H1 (cell line): ENCODE results near the gene MED16. TPM values are rescaled to one million over a fixed set of nuclear protein-coding genes. Genes with fewer than 3 reads are reported as not detected.

ENCODE experiments used
- CTCF ChIA-PET: fragments of 300-600 bp; sonication (Branson Sonifier 250); formaldehyde crosslinking; loops from one replicate; lab custom pipeline; 2021; ENCODE audit not compliant: partially characterized antibody; lab: Charles Lee
- POLR2A ChIA-PET: fragments of 300-600 bp; sonication (Branson Sonifier 250); formaldehyde crosslinking; loops from one replicate; lab custom pipeline; 2021; ENCODE audit warnings: inconsistent platforms; ENCODE audit not compliant: partially characterized antibody; lab: Charles Lee
- DNase-seq, 2 experiments: peaks; one replicate each; pipeline versions ENCODE4 v3.0.0 to v3.0.0-alpha.2; 2010 to 2022; ENCODE audit warnings: low spot score in 2 of 2, low read depth in 1 of 2, mixed read lengths in 1 of 2
- FAIRE-seq: peaks from 2 replicates; lab custom pipeline; 2011; peaks lifted over from hg19 to GRCh38; lab: Jason Lieb, UNC
- H2AFZ ChIP-seq: 2 replicates; pipeline ENCODE4 v1.8.1; 2012; ENCODE audit warnings: low read length, inconsistent platforms
- H2AK5ac ChIP-seq: 2 replicates; pipeline ENCODE4 v1.6.1; 2013; ENCODE audit warnings: low read depth, low read length
- H2BK120ac ChIP-seq: replicated peaks from 2 replicates; pipeline ENCODE3; 2013; ENCODE audit warnings: low read depth, low read length, inconsistent platforms
- H2BK12ac ChIP-seq: 2 replicates; pipeline ENCODE4 v1.6.1; 2013; ENCODE audit warnings: low read depth, low read length
- H2BK15ac ChIP-seq: 2 replicates; pipeline ENCODE4 v1.6.1; 2013; ENCODE audit warnings: low read length
- H2BK20ac ChIP-seq: 2 replicates; pipeline ENCODE4 v1.6.1; 2013; ENCODE audit warnings: low read length
- H2BK5ac ChIP-seq: 2 replicates; pipeline ENCODE4 v1.6.1; 2013; ENCODE audit warnings: low read depth, low read length
- H3K14ac ChIP-seq: 2 replicates; pipeline ENCODE4 v1.6.1; 2013; ENCODE audit warnings: inconsistent platforms; ENCODE audit not compliant: insufficient read length
- H3K18ac ChIP-seq: 2 replicates; pipeline ENCODE4 v1.6.1; 2013; ENCODE audit warnings: low read length; ENCODE audit errors: extremely low read depth
- H3K23ac ChIP-seq: 2 replicates; pipeline ENCODE4 v1.6.1; 2013; ENCODE audit warnings: inconsistent platforms; ENCODE audit not compliant: insufficient read length
- H3K23me2 ChIP-seq: 2 replicates; pipeline ENCODE4 v1.6.1; 2013; ENCODE audit warnings: low read depth, low read length
- H3K27ac ChIP-seq: 2 replicates; pipeline ENCODE4 v1.6.1; 2011; ENCODE audit warnings: low read depth, low read length, inconsistent platforms
- H3K27me3 ChIP-seq, 4 experiments: replicated peaks in 1 of 4; 1 replicate in 1 of 4; 2 replicates in 3 of 4; pipeline versions ENCODE4 v1.6.1 to v1.8.1; 2011 to 2013; ENCODE audit warnings: low read length in 3 of 4, mild to moderate bottlenecking in 3 of 4, inconsistent platforms in 2 of 4, mixed read lengths in 2 of 4, moderate library complexity in 1 of 4; ENCODE audit not compliant: control insufficient read depth in 3 of 4, insufficient read depth in 3 of 4; ENCODE audit errors: extremely low read depth in 1 of 4
- H3K36me3 ChIP-seq, 4 experiments: 2 replicates each; pipeline versions ENCODE4 v1.6.1 to v1.8.1; 2011 to 2013; ENCODE audit warnings: mild to moderate bottlenecking in 4 of 4, low read length in 3 of 4, moderate library complexity in 2 of 4, control low read depth in 1 of 4, inconsistent platforms in 1 of 4; ENCODE audit not compliant: insufficient read depth in 4 of 4, control insufficient read depth in 2 of 4
- H3K4ac ChIP-seq: replicated peaks from 2 replicates; pipeline ENCODE3; 2013; ENCODE audit warnings: low read length, low read depth, mixed read lengths, inconsistent platforms; ENCODE audit not compliant: insufficient read length
- H3K4me1 ChIP-seq, 4 experiments: replicated peaks in 1 of 4; 1 replicate in 1 of 4; 2 replicates in 3 of 4; pipeline versions ENCODE4 v1.6.1 to v1.8.1; 2011 to 2013; ENCODE audit warnings: low read length in 3 of 4, inconsistent platforms in 2 of 4, mixed read lengths in 1 of 4; ENCODE audit not compliant: insufficient read depth in 4 of 4, control insufficient read depth in 3 of 4
- H3K4me2 ChIP-seq, 2 experiments: 2 replicates each; pipeline versions ENCODE4 v1.6.1 to v1.8.1; 2011 to 2013; ENCODE audit warnings: low read depth in 2 of 2, low read length in 2 of 2, control low read depth in 1 of 2, inconsistent platforms in 1 of 2, mild to moderate bottlenecking in 1 of 2; ENCODE audit not compliant: insufficient read depth in 1 of 2
- H3K4me3 ChIP-seq, 4 experiments: fragments of 200-600, 300-600 bp in 1 of 4; sonication (generic), shearing (Covaris generic), sonication (Bioruptor Twin) in 1 of 4; 2 replicates each; pipeline versions ENCODE4 v1.5.1 to v1.8.1; 2011 to 2016; ENCODE audit warnings: low read length in 4 of 4, low read depth in 3 of 4, control low read depth in 2 of 4, inconsistent platforms in 2 of 4, mild to moderate bottlenecking in 2 of 4, mixed read lengths in 1 of 4, moderate library complexity in 1 of 4; ENCODE audit not compliant: insufficient read depth in 2 of 4; ENCODE audit errors: extremely low read depth in 1 of 4
- H3K56ac ChIP-seq: replicated peaks from 2 replicates; pipeline ENCODE3; 2013; ENCODE audit warnings: low read depth, mild to moderate bottlenecking, mixed read lengths, low read length, inconsistent platforms; ENCODE audit not compliant: insufficient read length
- H3K79me1 ChIP-seq: 2 replicates; pipeline ENCODE4 v1.6.1; 2013; ENCODE audit warnings: low read depth, low read length, control low read depth
- H3K79me2 ChIP-seq, 2 experiments: 2 replicates each; pipeline versions ENCODE4 v1.6.1 to v1.8.1; 2012 to 2013; ENCODE audit warnings: low read length in 2 of 2, mild to moderate bottlenecking in 2 of 2, inconsistent platforms in 1 of 2; ENCODE audit not compliant: insufficient read depth in 2 of 2, control insufficient read depth in 1 of 2
- H3K9ac ChIP-seq, 4 experiments: replicated peaks in 1 of 4; 1 replicate in 1 of 4; 2 replicates in 3 of 4; pipeline versions ENCODE4 v1.6.1 to v1.8.1; 2011 to 2013; ENCODE audit warnings: low read depth in 3 of 4, low read length in 3 of 4, control low read depth in 2 of 4, mild to moderate bottlenecking in 2 of 4, moderate library complexity in 2 of 4, inconsistent platforms in 1 of 4; ENCODE audit errors: extremely low read depth in 1 of 4
- H3K9me3 ChIP-seq, 2 experiments: 2 replicates each; pipeline versions ENCODE4 v1.6.1 to v1.8.1; 2012 to 2013; ENCODE audit warnings: mild to moderate bottlenecking in 2 of 2, moderate library complexity in 2 of 2, control low read depth in 1 of 2, inconsistent platforms in 1 of 2, low read depth in 1 of 2, low read length in 1 of 2, mixed read lengths in 1 of 2; ENCODE audit not compliant: insufficient read depth in 2 of 2
- H4K20me1 ChIP-seq, 2 experiments: replicated peaks in 1 of 2; 2 replicates each; pipeline versions ENCODE3 to v1.8.1; 2011 to 2013; ENCODE audit warnings: inconsistent platforms in 2 of 2, low read length in 2 of 2, mild to moderate bottlenecking in 1 of 2; ENCODE audit not compliant: insufficient read depth in 2 of 2, control insufficient read depth in 1 of 2
- H4K5ac ChIP-seq: 2 replicates; pipeline ENCODE4 v1.6.1; 2013; ENCODE audit warnings: low read length, low read depth, mixed read lengths, inconsistent platforms; ENCODE audit not compliant: insufficient read length
- H4K8ac ChIP-seq: 2 replicates; pipeline ENCODE4 v1.8.0; 2013; ENCODE audit warnings: mild to moderate bottlenecking, moderate library complexity, low read length, inconsistent platforms; ENCODE audit not compliant: insufficient read depth; ENCODE audit errors: extremely low read depth
- H4K91ac ChIP-seq: replicated peaks from 2 replicates; pipeline ENCODE3; 2013; ENCODE audit warnings: low read length, mixed read lengths, inconsistent platforms; ENCODE audit not compliant: insufficient read length
- SIN3A ChIP-seq, 2 experiments: IDR thresholded peaks in 1 of 2; conservative IDR thresholded peaks in 1 of 2; 2 replicates each; pipeline ENCODE4 v1.6.1; 2011 to 2012; ENCODE audit warnings: low read length in 2 of 2, improper control_type of control experiment in 1 of 2, low read depth in 1 of 2, mild to moderate bottlenecking in 1 of 2
- WGBS, 2 experiments: shearing (Covaris generic) in 1 of 2; methylation state at CpG; one replicate each; pipeline versions ENCODE4 v1.1.6 to v1.1.7; 2013 to 2015; ENCODE audit warnings: low lambda C conversion rate in 2 of 2, mixed read lengths in 2 of 2, inconsistent platforms in 1 of 2, low coverage in 1 of 2, missing lambda C conversion rate in 1 of 2; ENCODE audit not compliant: insufficient replicate concordance in 2 of 2, insufficient coverage in 1 of 2, insufficient read length in 1 of 2; ENCODE audit errors: extremely low coverage in 1 of 2, missing lambda C conversion rate in 1 of 2; 5-methylcytosine and 5-hydroxymethylcytosine counted together
- polyA plus RNA-seq, 7 experiments: library from polyadenylated mRNA; depleted of rRNA in 3 of 7; stranded (reverse) in 5 of 7; unstranded in 2 of 7; fragments of >200 nt in 5 of 7; fragments of 200-250 nt in 2 of 7; gene quantifications; 1 replicate in 5 of 7; 2 replicates in 1 of 7; 4 replicates in 1 of 7; pipeline versions ENCODE4 v1.2.1 to v1.2.3, GENCODE V29; 2011 to 2013; ENCODE audit warnings: missing spikeins in 2 of 7, mixed read lengths in 2 of 7
- total RNA-seq: library from RNA; stranded (reverse); fragmentation: NEBNext Ultra II Directional; extraction: Animal tissue kit (Norgen Biotek cat#: 25700); gene quantifications from 2 replicates; pipeline ENCODE4 v1.2.1, GENCODE V29; 2021
- TF ChIP-seq, protein P1 (sequence below): IDR thresholded peaks from 2 replicates; pipeline ENCODE4 v1.6.1; 2011; ENCODE audit warnings: low read depth, mild to moderate bottlenecking, low read length; ENCODE audit not compliant: insufficient read depth

Gene MED16
- total and polyA plus RNA-seq, 2 of the 8 experiments (the other 6 are each of a cell fraction or from before 2014, with no cell fraction given) = 51.0 to 67.2 TPM

DNA sequence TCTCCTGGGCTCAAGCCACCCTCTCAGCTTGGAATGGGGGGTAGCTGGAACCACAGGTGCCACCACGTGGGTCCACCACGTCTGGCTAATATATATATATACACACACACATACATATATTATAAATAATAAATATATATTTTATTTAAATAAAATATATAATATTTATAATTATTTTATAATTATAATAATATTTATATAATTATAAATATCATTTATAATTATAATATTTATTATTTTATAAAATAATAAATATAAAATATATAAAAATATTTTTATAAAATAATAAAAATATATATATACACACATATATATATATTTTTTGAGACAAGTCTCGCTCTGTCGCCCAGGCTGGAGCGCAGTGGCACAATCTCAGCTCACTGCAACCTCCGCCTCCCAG lies 38.4 kb downstream of the MED16 start:
- Histone ChIP-seq H3K23me2 (no peaks in the 10 kb centered on the region), H3K36me3 (no peaks in the 10 kb centered on the region), H3K4me3 (no peak overlapping the region), H3K9me3 (no peaks in the 10 kb centered on the region), H4K91ac (no peak overlapping the region), H3K4me1 (no peaks in the 10 kb centered on the region), H3K4ac (no peak overlapping the region), H4K20me1 (peaks cover 0 to 3% of the 10 kb centered on the region in 2 experiments), H3K56ac (no peak overlapping the region), H3K4me2 (no peak overlapping the region), H2AK5ac (no peak overlapping the region), H4K8ac (no peak overlapping the region; the same call in 1 of the 2 replicates), H2BK5ac (no peak overlapping the region), H2BK20ac (no peak overlapping the region), H3K27ac (no peak overlapping the region), H3K18ac (no peak overlapping the region), H2AFZ (no peak overlapping the region), H2BK12ac (no peak overlapping the region), H3K79me2 (no peaks in the 10 kb centered on the region), H3K27me3 (peaks cover 0 to 8% (median under 1%) of the 10 kb centered on the region in 4 experiments; a peak in 3 of 7 replicates), H3K23ac (no peak overlapping the region), H2BK15ac (no peak overlapping the region), H3K79me1 (no peaks in the 10 kb centered on the region), H4K5ac (no peak overlapping the region), H2BK120ac (no peak overlapping the region), H3K14ac (no peak overlapping the region), H3K9ac (no peak overlapping the region)
- FAIRE-seq (no peak), DNase-seq (no peak)
- ChIA-PET CTCF (interaction anchor here (0.6 to 3.1 kb wide), 7 partner anchors 9 to 121 kb away, joined by 3 to 18 read pairs (median 5); no protein-coding TSS in a partner anchor), POLR2A (interaction anchor here (0.9 kb wide), 1 partner anchor 41 kb away, joined by 4 read pairs; no protein-coding TSS in a partner anchor)
- no peak for TF ChIP-seq SIN3A (conservative IDR thresholded peaks at IDR 0.05 in 1 of 2, IDR thresholded peaks at IDR 0.05 in 1 of 2; ENCODE audit: low read depth in 1 of 2, low read length in 2 of 2)
- TF ChIP-seq, protein P1, sequence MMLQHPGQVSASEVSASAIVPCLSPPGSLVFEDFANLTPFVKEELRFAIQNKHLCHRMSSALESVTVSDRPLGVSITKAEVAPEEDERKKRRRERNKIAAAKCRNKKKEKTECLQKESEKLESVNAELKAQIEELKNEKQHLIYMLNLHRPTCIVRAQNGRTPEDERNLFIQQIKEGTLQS = no peak
- WGBS, 2 experiments = 84% methylated on average over 6 of the region's 6 CpGs; no CpG with 5 or more reads in 1 of the 2 experiments
